WTC11 (cell line): ENCODE measurements around the gene SIM1. TPM values are rescaled to one million over a fixed set of nuclear protein-coding genes. Genes with fewer than 3 reads are reported as not detected.

Source experiments
- ATAC-seq: fragments of 200-7000 bp; cut with Tn5 transposase; 2 replicates; pipeline ENCODE4 v1.10.0; 2021; ENCODE audit warnings: mild to moderate bottlenecking, moderate library complexity
- CTCF ChIA-PET: fragments of 300-600 bp; sonication (Branson Sonifier 250); formaldehyde crosslinking; loops from one replicate; lab custom pipeline; 2021; ENCODE audit warnings: antibody characterized with exemption; lab: Charles Lee
- POLR2A ChIA-PET: fragments of 350-600 bp; sonication (Branson Sonifier 250); formaldehyde crosslinking; loops from one replicate; lab custom pipeline; 2021; ENCODE audit warnings: antibody characterized with exemption; lab: Charles Lee
- DNase-seq: peaks from one replicate; pipeline ENCODE4 v3.0.0; 2021; ENCODE audit warnings: low spot score
- H3K27ac Mint-ChIP-seq: 2 replicates; pipeline ENCODE4 v1.8.0; 2021; ENCODE audit warnings: mixed read lengths
- H3K27me3 Mint-ChIP-seq: 2 replicates; pipeline ENCODE4 v1.8.0; 2021; ENCODE audit warnings: low read depth, mild to moderate bottlenecking, moderate library complexity, mixed read lengths
- H3K36me3 Mint-ChIP-seq: 2 replicates; pipeline ENCODE4 v1.8.0; 2021; ENCODE audit warnings: mixed read lengths
- H3K4me1 Mint-ChIP-seq: 2 replicates; pipeline ENCODE4 v1.8.0; 2022; ENCODE audit warnings: mixed read lengths
- H3K4me3 Mint-ChIP-seq: 2 replicates; pipeline ENCODE4 v1.8.0; 2021; ENCODE audit warnings: mild to moderate bottlenecking, moderate library complexity, mixed read lengths
- H3K9me3 Mint-ChIP-seq: 2 replicates; pipeline ENCODE4 v1.8.0; 2021; ENCODE audit warnings: mixed read lengths
- CBFB ChIP-seq: sonication (generic); formaldehyde crosslinking; IDR thresholded peaks from 2 replicates; pipeline ENCODE4 v1.8.1; 2022; ENCODE audit warnings: mild to moderate bottlenecking, low read depth, missing genetic modification reagents
- CREM ChIP-seq: sonication (generic); formaldehyde crosslinking; IDR thresholded peaks from 2 replicates; pipeline ENCODE4 v1.8.1; 2022; ENCODE audit warnings: mild to moderate bottlenecking, missing genetic modification reagents, moderate library complexity
- ETV6 ChIP-seq: sonication (generic); formaldehyde crosslinking; IDR thresholded peaks from 2 replicates; pipeline ENCODE4 v1.8.1; 2022; ENCODE audit warnings: mild to moderate bottlenecking, missing genetic modification reagents
- FOXP1 ChIP-seq: sonication (generic); formaldehyde crosslinking; IDR thresholded peaks from 2 replicates; pipeline ENCODE4 v1.8.0; 2022; ENCODE audit warnings: missing genetic modification reagents, mild to moderate bottlenecking, moderate library complexity, borderline replicate concordance
- HMGA2 ChIP-seq: fragments of 250-450 bp; sonication (Bioruptor Pico); IDR thresholded peaks from 2 replicates; pipeline ENCODE4 v1.4.0; 2021; ENCODE audit warnings: mild to moderate bottlenecking, moderate library complexity
- JAZF1 ChIP-seq: fragments of 250-450 bp; sonication (Bioruptor Pico); IDR thresholded peaks from 2 replicates; pipeline ENCODE4 v1.9.0; 2021; ENCODE audit warnings: moderate library complexity, mild to moderate bottlenecking, inconsistent platforms
- JUN ChIP-seq: sonication (generic); formaldehyde crosslinking; IDR thresholded peaks from 2 replicates; pipeline ENCODE4 v1.8.0; 2023; ENCODE audit warnings: mild to moderate bottlenecking, missing genetic modification reagents
- NFATC4 ChIP-seq: fragments of 250-450 bp; sonication (Bioruptor Pico); IDR thresholded peaks from 2 replicates; pipeline ENCODE4 v1.9.0; 2021; ENCODE audit warnings: mild to moderate bottlenecking
- NFE2L1 ChIP-seq: sonication (generic); formaldehyde crosslinking; IDR thresholded peaks from 2 replicates; pipeline ENCODE4 v1.8.1; 2023; ENCODE audit warnings: missing genetic modification reagents
- NR1H2 ChIP-seq: sonication (generic); formaldehyde crosslinking; IDR thresholded peaks from 2 replicates; pipeline ENCODE4 v1.9.0; 2021; ENCODE audit warnings: mild to moderate bottlenecking, moderate library complexity, missing genetic modification reagents
- NR3C1 ChIP-seq: sonication (generic); formaldehyde crosslinking; conservative IDR thresholded peaks from 2 replicates; pipeline ENCODE4 v1.8.1; 2023; ENCODE audit warnings: low read depth, mild to moderate bottlenecking, missing genetic modification reagents
- TP53 ChIP-seq: sonication (generic); formaldehyde crosslinking; IDR thresholded peaks from 2 replicates; pipeline ENCODE4 v1.8.1; 2023; ENCODE audit warnings: mild to moderate bottlenecking, missing genetic modification reagents
- ZBTB21 ChIP-seq: sonication (generic); formaldehyde crosslinking; IDR thresholded peaks from 2 replicates; pipeline ENCODE4 v1.8.1; 2023; ENCODE audit warnings: mild to moderate bottlenecking, missing genetic modification reagents, borderline replicate concordance
- total RNA-seq: library from RNA; stranded (reverse); gene quantifications from 3 replicates; pipeline ENCODE4 v1.2.3, GENCODE V29; 2021
- TF ChIP-seq, protein P1 (sequence below): fragments of 250-450 bp; sonication (Bioruptor Pico); IDR thresholded peaks from 2 replicates; pipeline ENCODE4 v1.9.0; 2021; ENCODE audit warnings: mild to moderate bottlenecking, borderline replicate concordance
- TF ChIP-seq, protein P2 (sequence below): fragments of 250-450 bp; sonication (Bioruptor Pico); IDR thresholded peaks from 2 replicates; pipeline ENCODE4 v1.9.0; 2021; ENCODE audit warnings: mild to moderate bottlenecking
- TF ChIP-seq, protein P3 (sequence below): sonication (generic); formaldehyde crosslinking; IDR thresholded peaks from 2 replicates; pipeline ENCODE4 v1.8.0; 2022; ENCODE audit warnings: mild to moderate bottlenecking, missing genetic modification reagents
- TF ChIP-seq, protein P4 (sequence below): sonication (generic); formaldehyde crosslinking; IDR thresholded peaks from 2 replicates; pipeline ENCODE4 v1.8.0; 2022; ENCODE audit warnings: mild to moderate bottlenecking, missing genetic modification reagents
- TF ChIP-seq, protein P5 (sequence below): fragments of 250-450 bp; sonication (Bioruptor Pico); IDR thresholded peaks from 2 replicates; pipeline ENCODE4 v1.9.0; 2021; ENCODE audit warnings: moderate library complexity, mild to moderate bottlenecking, inconsistent platforms, borderline replicate concordance
- TF ChIP-seq, protein P6 (sequence below): sonication (generic); formaldehyde crosslinking; IDR thresholded peaks from 2 replicates; pipeline ENCODE4 v1.8.1; 2022; ENCODE audit warnings: low read depth, missing genetic modification reagents, borderline replicate concordance
- TF ChIP-seq, protein P7 (sequence below): sonication (generic); formaldehyde crosslinking; conservative IDR thresholded peaks from 2 replicates; pipeline ENCODE4 v1.8.1; 2023; ENCODE audit warnings: mild to moderate bottlenecking, low read depth, missing genetic modification reagents, moderate library complexity

Gene SIM1
- total RNA-seq, 1 experiment from 2014 or later: 0.09 TPM

DNA sequence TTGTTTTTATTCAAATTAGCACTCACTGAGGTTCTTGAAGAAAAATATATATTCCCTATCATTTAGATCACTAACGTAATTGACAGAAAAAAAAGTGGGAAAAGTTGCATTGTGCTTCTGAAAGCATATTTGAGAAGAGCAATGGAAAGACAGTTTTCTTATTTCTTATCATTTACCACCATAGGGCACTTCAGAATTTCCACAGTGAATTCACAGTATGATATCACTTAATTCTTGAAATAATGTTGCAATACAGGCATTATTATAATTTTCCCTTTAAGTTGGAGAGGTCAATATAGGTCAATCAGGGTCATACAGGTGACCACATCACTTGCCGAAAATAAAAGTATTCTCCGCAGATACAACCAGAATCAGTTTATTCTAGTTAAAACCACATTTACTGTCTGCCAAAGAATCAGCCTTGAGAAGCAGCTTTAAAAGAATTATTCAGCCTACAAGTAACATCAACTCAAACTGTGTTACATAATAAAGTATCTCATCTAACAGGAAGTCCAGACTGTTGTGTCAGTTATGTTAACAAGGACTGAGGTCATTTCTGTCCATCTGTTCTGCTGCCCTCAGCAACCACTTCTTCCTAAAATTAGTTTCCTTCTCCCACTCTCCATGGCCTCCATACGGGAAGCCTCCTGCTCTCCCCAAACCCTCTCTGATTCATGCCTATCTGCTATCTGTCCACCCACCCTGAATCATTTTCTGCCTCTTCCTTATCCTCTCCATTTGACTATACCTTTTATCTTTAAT lies 121.2 kb downstream of the SIM1 start:
- ChIA-PET CTCF (interaction anchor here (1.5 kb wide), 1 partner anchor 117 kb away, joined by 3 read pairs; no protein-coding TSS in a partner anchor), POLR2A (no interaction called here)
- peaks cover 7% of the 10 kb centered on the region for H3K4me1 Mint-ChIP-seq
- H3K4me3 Mint-ChIP-seq: no peak overlapping the region
- TF ChIP-seq CBFB (CRISPR knock-in tag) (no peak), NR1H2 (CRISPR knock-in tag) (no peak), FOXP1 (CRISPR knock-in tag) (no peak), TP53 (no peak), NFE2L1 (CRISPR knock-in tag) (no peak), ZBTB21 (CRISPR knock-in tag) (no peak), NR3C1 (CRISPR knock-in tag) (no peak), CREM (CRISPR knock-in tag) (no peak), JAZF1 (CRISPR knock-in tag) (no peak), JUN (no peak), ETV6 (CRISPR knock-in tag) (no peak), NFATC4 (CRISPR knock-in tag) (no peak)
- TF ChIP-seq, protein P1, sequence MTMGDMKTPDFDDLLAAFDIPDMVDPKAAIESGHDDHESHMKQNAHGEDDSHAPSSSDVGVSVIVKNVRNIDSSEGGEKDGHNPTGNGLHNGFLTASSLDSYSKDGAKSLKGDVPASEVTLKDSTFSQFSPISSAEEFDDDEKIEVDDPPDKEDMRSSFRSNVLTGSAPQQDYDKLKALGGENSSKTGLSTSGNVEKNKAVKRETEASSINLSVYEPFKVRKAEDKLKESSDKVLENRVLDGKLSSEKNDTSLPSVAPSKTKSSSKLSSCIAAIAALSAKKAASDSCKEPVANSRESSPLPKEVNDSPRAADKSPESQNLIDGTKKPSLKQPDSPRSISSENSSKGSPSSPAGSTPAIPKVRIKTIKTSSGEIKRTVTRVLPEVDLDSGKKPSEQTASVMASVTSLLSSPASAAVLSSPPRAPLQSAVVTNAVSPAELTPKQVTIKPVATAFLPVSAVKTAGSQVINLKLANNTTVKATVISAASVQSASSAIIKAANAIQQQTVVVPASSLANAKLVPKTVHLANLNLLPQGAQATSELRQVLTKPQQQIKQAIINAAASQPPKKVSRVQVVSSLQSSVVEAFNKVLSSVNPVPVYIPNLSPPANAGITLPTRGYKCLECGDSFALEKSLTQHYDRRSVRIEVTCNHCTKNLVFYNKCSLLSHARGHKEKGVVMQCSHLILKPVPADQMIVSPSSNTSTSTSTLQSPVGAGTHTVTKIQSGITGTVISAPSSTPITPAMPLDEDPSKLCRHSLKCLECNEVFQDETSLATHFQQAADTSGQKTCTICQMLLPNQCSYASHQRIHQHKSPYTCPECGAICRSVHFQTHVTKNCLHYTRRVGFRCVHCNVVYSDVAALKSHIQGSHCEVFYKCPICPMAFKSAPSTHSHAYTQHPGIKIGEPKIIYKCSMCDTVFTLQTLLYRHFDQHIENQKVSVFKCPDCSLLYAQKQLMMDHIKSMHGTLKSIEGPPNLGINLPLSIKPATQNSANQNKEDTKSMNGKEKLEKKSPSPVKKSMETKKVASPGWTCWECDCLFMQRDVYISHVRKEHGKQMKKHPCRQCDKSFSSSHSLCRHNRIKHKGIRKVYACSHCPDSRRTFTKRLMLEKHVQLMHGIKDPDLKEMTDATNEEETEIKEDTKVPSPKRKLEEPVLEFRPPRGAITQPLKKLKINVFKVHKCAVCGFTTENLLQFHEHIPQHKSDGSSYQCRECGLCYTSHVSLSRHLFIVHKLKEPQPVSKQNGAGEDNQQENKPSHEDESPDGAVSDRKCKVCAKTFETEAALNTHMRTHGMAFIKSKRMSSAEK (CRISPR knock-in tag): no peak
- TF ChIP-seq, protein P2, sequence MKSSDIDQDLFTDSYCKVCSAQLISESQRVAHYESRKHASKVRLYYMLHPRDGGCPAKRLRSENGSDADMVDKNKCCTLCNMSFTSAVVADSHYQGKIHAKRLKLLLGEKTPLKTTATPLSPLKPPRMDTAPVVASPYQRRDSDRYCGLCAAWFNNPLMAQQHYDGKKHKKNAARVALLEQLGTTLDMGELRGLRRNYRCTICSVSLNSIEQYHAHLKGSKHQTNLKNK: no peak
- TF ChIP-seq, protein P3, sequence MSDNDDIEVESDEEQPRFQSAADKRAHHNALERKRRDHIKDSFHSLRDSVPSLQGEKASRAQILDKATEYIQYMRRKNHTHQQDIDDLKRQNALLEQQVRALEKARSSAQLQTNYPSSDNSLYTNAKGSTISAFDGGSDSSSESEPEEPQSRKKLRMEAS (CRISPR knock-in tag): no peak
- TF ChIP-seq, protein P4, sequence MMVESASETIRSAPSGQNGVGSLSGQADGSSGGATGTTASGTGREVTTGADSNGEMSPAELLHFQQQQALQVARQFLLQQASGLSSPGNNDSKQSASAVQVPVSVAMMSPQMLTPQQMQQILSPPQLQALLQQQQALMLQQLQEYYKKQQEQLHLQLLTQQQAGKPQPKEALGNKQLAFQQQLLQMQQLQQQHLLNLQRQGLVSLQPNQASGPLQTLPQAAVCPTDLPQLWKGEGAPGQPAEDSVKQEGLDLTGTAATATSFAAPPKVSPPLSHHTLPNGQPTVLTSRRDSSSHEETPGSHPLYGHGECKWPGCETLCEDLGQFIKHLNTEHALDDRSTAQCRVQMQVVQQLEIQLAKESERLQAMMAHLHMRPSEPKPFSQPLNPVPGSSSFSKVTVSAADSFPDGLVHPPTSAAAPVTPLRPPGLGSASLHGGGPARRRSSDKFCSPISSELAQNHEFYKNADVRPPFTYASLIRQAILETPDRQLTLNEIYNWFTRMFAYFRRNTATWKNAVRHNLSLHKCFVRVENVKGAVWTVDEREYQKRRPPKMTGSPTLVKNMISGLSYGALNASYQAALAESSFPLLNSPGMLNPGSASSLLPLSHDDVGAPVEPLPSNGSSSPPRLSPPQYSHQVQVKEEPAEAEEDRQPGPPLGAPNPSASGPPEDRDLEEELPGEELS (CRISPR knock-in tag): no peak
- TF ChIP-seq, protein P5, sequence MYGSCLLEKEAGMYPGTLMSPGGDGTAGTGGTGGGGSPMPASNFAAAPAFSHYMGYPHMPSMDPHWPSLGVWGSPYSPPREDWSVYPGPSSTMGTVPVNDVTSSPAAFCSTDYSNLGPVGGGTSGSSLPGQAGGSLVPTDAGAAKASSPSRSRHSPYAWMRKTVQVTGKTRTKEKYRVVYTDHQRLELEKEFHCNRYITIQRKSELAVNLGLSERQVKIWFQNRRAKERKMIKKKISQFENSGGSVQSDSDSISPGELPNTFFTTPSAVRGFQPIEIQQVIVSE (CRISPR knock-in tag): no peak
- DNase-seq (no peak), ATAC-seq (no peak)
- H3K27me3 Mint-ChIP-seq: no peaks in the 10 kb centered on the region
- peaks cover 8% of the 10 kb centered on the region for H3K9me3 Mint-ChIP-seq
- no peak overlapping the region for H3K27ac Mint-ChIP-seq
- H3K36me3 Mint-ChIP-seq: no peaks in the 10 kb centered on the region

DNA sequence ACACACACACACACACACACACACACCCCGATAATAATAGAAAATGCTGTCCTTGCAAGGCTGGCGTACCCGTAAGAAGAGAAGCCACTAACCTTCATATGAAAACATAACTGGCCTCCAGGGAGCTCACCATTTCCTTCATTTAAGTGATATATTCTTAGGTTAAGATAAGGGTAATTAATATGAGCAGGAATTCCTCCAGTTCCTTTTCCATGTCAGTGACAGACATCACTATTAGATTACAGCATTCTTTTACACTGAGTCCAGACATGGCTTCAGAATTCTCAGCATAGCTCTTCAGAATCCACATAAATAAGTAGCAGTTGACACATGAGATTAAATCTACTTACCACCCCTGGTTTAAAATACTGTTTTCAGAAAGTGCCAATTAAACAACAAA lies 121.9 kb downstream of the SIM1 start:
- H3K27me3 Mint-ChIP-seq: no peaks in the 10 kb centered on the region
- no peak overlapping the region for H3K27ac Mint-ChIP-seq
- no peak overlapping the region for H3K4me3 Mint-ChIP-seq
- H3K9me3 Mint-ChIP-seq: peaks cover 8% of the 10 kb centered on the region
- DNase-seq (no peak), ATAC-seq (no peak)
- TF ChIP-seq, protein P4 (CRISPR knock-in tag): no peak
- TF ChIP-seq HMGA2 (CRISPR knock-in tag): no peak
- TF ChIP-seq, protein P6, sequence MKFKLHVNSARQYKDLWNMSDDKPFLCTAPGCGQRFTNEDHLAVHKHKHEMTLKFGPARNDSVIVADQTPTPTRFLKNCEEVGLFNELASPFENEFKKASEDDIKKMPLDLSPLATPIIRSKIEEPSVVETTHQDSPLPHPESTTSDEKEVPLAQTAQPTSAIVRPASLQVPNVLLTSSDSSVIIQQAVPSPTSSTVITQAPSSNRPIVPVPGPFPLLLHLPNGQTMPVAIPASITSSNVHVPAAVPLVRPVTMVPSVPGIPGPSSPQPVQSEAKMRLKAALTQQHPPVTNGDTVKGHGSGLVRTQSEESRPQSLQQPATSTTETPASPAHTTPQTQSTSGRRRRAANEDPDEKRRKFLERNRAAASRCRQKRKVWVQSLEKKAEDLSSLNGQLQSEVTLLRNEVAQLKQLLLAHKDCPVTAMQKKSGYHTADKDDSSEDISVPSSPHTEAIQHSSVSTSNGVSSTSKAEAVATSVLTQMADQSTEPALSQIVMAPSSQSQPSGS (CRISPR knock-in tag): no peak
- no peak for TF ChIP-seq CBFB (CRISPR knock-in tag)
- TF ChIP-seq, protein P7, sequence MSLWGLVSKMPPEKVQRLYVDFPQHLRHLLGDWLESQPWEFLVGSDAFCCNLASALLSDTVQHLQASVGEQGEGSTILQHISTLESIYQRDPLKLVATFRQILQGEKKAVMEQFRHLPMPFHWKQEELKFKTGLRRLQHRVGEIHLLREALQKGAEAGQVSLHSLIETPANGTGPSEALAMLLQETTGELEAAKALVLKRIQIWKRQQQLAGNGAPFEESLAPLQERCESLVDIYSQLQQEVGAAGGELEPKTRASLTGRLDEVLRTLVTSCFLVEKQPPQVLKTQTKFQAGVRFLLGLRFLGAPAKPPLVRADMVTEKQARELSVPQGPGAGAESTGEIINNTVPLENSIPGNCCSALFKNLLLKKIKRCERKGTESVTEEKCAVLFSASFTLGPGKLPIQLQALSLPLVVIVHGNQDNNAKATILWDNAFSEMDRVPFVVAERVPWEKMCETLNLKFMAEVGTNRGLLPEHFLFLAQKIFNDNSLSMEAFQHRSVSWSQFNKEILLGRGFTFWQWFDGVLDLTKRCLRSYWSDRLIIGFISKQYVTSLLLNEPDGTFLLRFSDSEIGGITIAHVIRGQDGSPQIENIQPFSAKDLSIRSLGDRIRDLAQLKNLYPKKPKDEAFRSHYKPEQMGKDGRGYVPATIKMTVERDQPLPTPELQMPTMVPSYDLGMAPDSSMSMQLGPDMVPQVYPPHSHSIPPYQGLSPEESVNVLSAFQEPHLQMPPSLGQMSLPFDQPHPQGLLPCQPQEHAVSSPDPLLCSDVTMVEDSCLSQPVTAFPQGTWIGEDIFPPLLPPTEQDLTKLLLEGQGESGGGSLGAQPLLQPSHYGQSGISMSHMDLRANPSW (CRISPR knock-in tag): no peak
- TF ChIP-seq TP53: no peak
- no peaks in the 10 kb centered on the region for H3K36me3 Mint-ChIP-seq
- POLR2A ChIA-PET: interaction anchor here (0.6 kb wide), 1 partner anchor 178 kb away, joined by 3 read pairs; no protein-coding TSS in a partner anchor
- H3K4me1 Mint-ChIP-seq: peaks cover under 1% of the 10 kb centered on the region
- CTCF ChIA-PET: no interaction called here
